ENCODE measurements around the gene FOXO1.

GRCh38 chr13:40626561-40626960 lies 39.9 kb downstream of the FOXO1 start:
- TF ChIP-seq CTCF (IDR thresholded peaks at IDR 0.05; ENCODE audit: low read length) (no peak), EZH2 (IDR thresholded peaks at IDR 0.05; ENCODE audit: borderline replicate concordance, low read length) (no peak)
